ENCODE measurements around the gene GPC3. TPM values are rescaled to one million over a fixed set of nuclear protein-coding genes. Genes with fewer than 3 reads are reported as not detected.

GPC3 gene
- polyA plus RNA-seq, 1 experiment, result not detected

GRCh38 chrX:133555782-133556458 lies 429.5 kb downstream of the GPC3 start:
- CTCF ChIA-PET, result no interaction called here
- TF ChIP-seq CTCF (IDR thresholded peaks at IDR 0.05; ENCODE audit: insufficient read depth, low read depth, low read length), result no peak
- Histone ChIP-seq H3K27me3 (ENCODE audit: control insufficient read depth, insufficient read depth, low read length) (no peaks in the 10 kb centered on the region), H3K4me3 (ENCODE audit: low read depth, low read length) (no peak overlapping the region), H3K36me3 (ENCODE audit: control insufficient read depth, insufficient read depth, low read length) (no peaks in the 10 kb centered on the region)
- POLR2A ChIA-PET, result no interaction called here
- DNase-seq (ENCODE audit: low read depth), result no peak

GRCh38 chrX:133550665-133551485 lies 434.5 kb downstream of the GPC3 start:
- H3K27me3 ChIP-seq (ENCODE audit: control insufficient read depth, insufficient read depth, low read length), result no peaks in the 10 kb centered on the region
- no peak for DNase-seq (ENCODE audit: low read depth)

GRCh38 chrX:133549295-133549933 lies 436.0 kb downstream of the GPC3 start:
- ChIA-PET CTCF (no interaction called here), POLR2A (no interaction called here)
- TF ChIP-seq CTCF (IDR thresholded peaks at IDR 0.05; ENCODE audit: insufficient read depth, low read depth, low read length), result no peak
- H3K4me3 ChIP-seq (ENCODE audit: low read depth, low read length), result no peak overlapping the region
- no peaks in the 10 kb centered on the region for H3K36me3 ChIP-seq (ENCODE audit: control insufficient read depth, insufficient read depth, low read length)
- DNase-seq (ENCODE audit: low read depth), result no peak
- no peaks in the 10 kb centered on the region for H3K27me3 ChIP-seq (ENCODE audit: control insufficient read depth, insufficient read depth, low read length)

More at GRCh38 chrX:133550665-133551485, 434.5 kb downstream of the GPC3 start:
- POLR2A ChIA-PET, result no interaction called here
- TF ChIP-seq CTCF (IDR thresholded peaks at IDR 0.05; ENCODE audit: insufficient read depth, low read depth, low read length), result no peak
- CTCF ChIA-PET, result no interaction called here
- no peaks in the 10 kb centered on the region for H3K36me3 ChIP-seq (ENCODE audit: control insufficient read depth, insufficient read depth, low read length)
- no peak overlapping the region for H3K4me3 ChIP-seq (ENCODE audit: low read depth, low read length)

- CTCF ChIA-PET, result no interaction called here
- no peaks in the 10 kb centered on the region for H3K27me3 ChIP-seq (ENCODE audit: control insufficient read depth, insufficient read depth, low read length)
- TF ChIP-seq CTCF (IDR thresholded peaks at IDR 0.05; ENCODE audit: insufficient read depth, low read depth, low read length), result no peak
- DNase-seq (ENCODE audit: low read depth), result no peak
- H3K36me3 ChIP-seq (ENCODE audit: control insufficient read depth, insufficient read depth, low read length), result no peaks in the 10 kb centered on the region
- POLR2A ChIA-PET, result no interaction called here
- H3K4me3 ChIP-seq (ENCODE audit: low read depth, low read length), result no peak overlapping the region
Observed at GRCh38 chrX:133546441-133546840, 439.0 kb downstream of the GPC3 start.

GRCh38 chrX:133544778-133545177 lies 440.6 kb downstream of the GPC3 start:
- CTCF ChIA-PET, result no interaction called here
- DNase-seq (ENCODE audit: low read depth), result no peak
- Histone ChIP-seq H3K27me3 (ENCODE audit: control insufficient read depth, insufficient read depth, low read length) (no peaks in the 10 kb centered on the region), H3K36me3 (ENCODE audit: control insufficient read depth, insufficient read depth, low read length) (no peaks in the 10 kb centered on the region), H3K4me3 (ENCODE audit: low read depth, low read length) (no peak overlapping the region)
- POLR2A ChIA-PET, result no interaction called here
- no peak for TF ChIP-seq CTCF (IDR thresholded peaks at IDR 0.05; ENCODE audit: insufficient read depth, low read depth, low read length)

Data from BJ (cell line).